Measurements from ENCODE around the gene TPRG1.

TPRG1 gene

GRCh38 chr3:189171707-189172106, at the start of gene TPRG1:
TSS of gene TPRG1 (plus strand) at chr3:189171971. CDS start at chr3:189207385, 35,414 bp downstream.
- no peak for DNase-seq

- DNase-seq = no peak
These were observed 49.7 kb upstream of the TPRG1 start for GRCh38 chr3:189122110-189122509.

- no peak for DNase-seq
These were observed 49.1 kb upstream of the TPRG1 start for GRCh38 chr3:189122526-189123205.

GRCh38 chr3:189123595-189124387, 48.0 kb upstream of the TPRG1 start:
- DNase-seq = no peak

GRCh38 chr3:189132231-189132671, 39.5 kb upstream of the TPRG1 start:
- DNase-seq = peak; percentile 78

- no peak for DNase-seq
These were observed 38.9 kb upstream of the TPRG1 start for GRCh38 chr3:189132839-189133238.

- DNase-seq = no peak
These were observed 38.0 kb upstream of the TPRG1 start for GRCh38 chr3:189133768-189134167.

- DNase-seq = no peak
These were observed 34.4 kb upstream of the TPRG1 start for GRCh38 chr3:189137416-189137815.

- no peak for DNase-seq
These were observed 32.7 kb upstream of the TPRG1 start for GRCh38 chr3:189138901-189139610.

- DNase-seq = no peak
These were observed 32.2 kb upstream of the TPRG1 start for GRCh38 chr3:189139611-189139940.

GRCh38 chr3:189142527-189142926, 29.2 kb upstream of the TPRG1 start:
- peak; percentile 37 for DNase-seq

- no peak for DNase-seq
These were observed 28.4 kb upstream of the TPRG1 start for GRCh38 chr3:189143321-189143720.

- no peak for DNase-seq
These were observed 28.0 kb upstream of the TPRG1 start for GRCh38 chr3:189143771-189144170.

- DNase-seq = peak; percentile 15
These were observed 27.1 kb upstream of the TPRG1 start for GRCh38 chr3:189144645-189145044.

- no peak for DNase-seq
These were observed 24.9 kb upstream of the TPRG1 start for GRCh38 chr3:189146848-189147247.

- DNase-seq = peak; percentile 78
These were observed 23.7 kb upstream of the TPRG1 start for GRCh38 chr3:189148081-189148507.

- DNase-seq = no peak
These were observed 22.6 kb upstream of the TPRG1 start for GRCh38 chr3:189149203-189149602.

- no peak for DNase-seq
These were observed 14.4 kb upstream of the TPRG1 start for GRCh38 chr3:189157232-189158007.

- DNase-seq = no peak
These were observed 13.7 kb upstream of the TPRG1 start for GRCh38 chr3:189158034-189158433.

- DNase-seq = no peak
These were observed 11.1 kb upstream of the TPRG1 start for GRCh38 chr3:189160519-189161309.

GRCh38 chr3:189165092-189165612, 6.6 kb upstream of the TPRG1 start:
- DNase-seq = no peak

GRCh38 chr3:189166321-189166720, 5.5 kb upstream of the TPRG1 start:
- DNase-seq = no peak

Data from stimulated activated CD4-positive, alpha-beta T cell treated with anti-CD3 and anti-CD28 coated beads, Interleukin-4, amount 100 ng/mL, for 24 hours (primary cell).